Neural progenitor cell (in vitro differentiated cells): ENCODE data around the gene CNP.

Experiments
- EZH2 ChIP-seq: fragments of 200-600 bp; sonication (generic); IDR thresholded peaks from 2 replicates; pipeline ENCODE4 v1.6.1; 2017; ENCODE audit warnings: antibody characterized with exemption, mild to moderate bottlenecking, moderate library complexity
- EZH2phosphoT487 ChIP-seq: fragments of 200-600 bp; sonication (generic); IDR thresholded peaks from 2 replicates; pipeline ENCODE4 v1.6.1; 2017; ENCODE audit warnings: antibody characterized with exemption
- TF ChIP-seq, protein P1 (sequence below): fragments of 200-600 bp; sonication (generic); IDR thresholded peaks from 2 replicates; pipeline ENCODE4 v1.5.1; 2017; ENCODE audit warnings: antibody characterized with exemption, mild to moderate bottlenecking

DNA sequence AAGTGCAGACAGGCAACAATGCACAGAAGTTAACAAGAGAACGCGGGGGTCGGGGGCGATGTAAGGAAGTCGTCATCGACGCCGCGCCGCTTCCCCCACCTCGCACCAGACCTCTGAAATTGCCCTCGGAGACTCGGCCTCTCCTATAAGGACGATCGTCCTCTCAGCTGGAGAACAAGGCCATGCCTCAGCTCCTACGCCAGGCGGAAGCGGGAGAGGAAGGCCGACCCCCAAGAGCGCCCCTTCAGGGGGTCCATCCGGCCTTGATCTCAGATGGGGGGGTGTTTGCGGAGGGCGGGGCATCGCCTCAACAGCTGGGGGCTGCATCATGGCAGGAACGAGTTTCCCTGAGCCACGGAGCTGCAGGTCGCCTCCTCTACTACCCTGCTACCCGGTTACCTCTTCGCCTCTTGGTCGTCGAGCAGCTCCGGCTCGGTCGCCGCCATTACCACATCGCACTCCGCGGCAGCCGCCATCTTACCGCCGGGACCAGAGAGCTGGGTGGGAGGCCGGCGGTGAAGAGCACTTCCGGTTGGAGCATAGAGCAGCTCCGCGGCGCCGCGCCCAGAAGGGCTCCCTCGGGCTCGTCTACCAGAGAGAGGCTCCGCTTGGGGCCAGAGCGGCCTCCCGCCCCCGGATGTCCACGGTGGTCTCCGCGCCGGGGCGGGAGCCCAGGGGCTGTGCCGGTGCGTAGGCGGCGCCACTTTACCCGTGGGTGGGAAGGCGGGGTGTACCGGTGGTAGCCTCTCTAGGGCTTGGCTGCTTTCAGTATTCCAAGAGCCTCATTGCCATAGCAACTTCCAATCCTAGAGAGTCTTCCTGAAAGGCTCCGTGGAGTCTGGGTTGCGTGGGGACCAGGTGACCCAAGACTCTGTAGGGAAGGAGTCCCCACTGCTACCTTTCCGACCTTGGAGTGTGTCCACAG, 50.6 kb downstream of the CNP start, which contains the start of gene DNAJC7:
- TF ChIP-seq, protein P1, sequence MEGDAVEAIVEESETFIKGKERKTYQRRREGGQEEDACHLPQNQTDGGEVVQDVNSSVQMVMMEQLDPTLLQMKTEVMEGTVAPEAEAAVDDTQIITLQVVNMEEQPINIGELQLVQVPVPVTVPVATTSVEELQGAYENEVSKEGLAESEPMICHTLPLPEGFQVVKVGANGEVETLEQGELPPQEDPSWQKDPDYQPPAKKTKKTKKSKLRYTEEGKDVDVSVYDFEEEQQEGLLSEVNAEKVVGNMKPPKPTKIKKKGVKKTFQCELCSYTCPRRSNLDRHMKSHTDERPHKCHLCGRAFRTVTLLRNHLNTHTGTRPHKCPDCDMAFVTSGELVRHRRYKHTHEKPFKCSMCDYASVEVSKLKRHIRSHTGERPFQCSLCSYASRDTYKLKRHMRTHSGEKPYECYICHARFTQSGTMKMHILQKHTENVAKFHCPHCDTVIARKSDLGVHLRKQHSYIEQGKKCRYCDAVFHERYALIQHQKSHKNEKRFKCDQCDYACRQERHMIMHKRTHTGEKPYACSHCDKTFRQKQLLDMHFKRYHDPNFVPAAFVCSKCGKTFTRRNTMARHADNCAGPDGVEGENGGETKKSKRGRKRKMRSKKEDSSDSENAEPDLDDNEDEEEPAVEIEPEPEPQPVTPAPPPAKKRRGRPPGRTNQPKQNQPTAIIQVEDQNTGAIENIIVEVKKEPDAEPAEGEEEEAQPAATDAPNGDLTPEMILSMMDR = no peak
- TF ChIP-seq EZH2 (no peak), EZH2phosphoT487 (no peak)
